Uterus (tissue), 4 donors: Measurements from ENCODE around the gene WWP2. TPM values are rescaled to one million over a fixed set of nuclear protein-coding genes. Genes with fewer than 3 reads are reported as not detected.
"Not testable (repeated sequence)": the region's sequence is repeated elsewhere in the genome, so short reads cannot be mapped to it uniquely, and the experiment has no call there.

Experiments used
- DNase-seq, 2 donors: peaks; one replicate each; pipeline ENCODE4 v3.0.0-alpha.2; 2019 to 2020
- H3K27ac ChIP-seq, 2 donors: fragments of 200-600 bp; sonication (generic); 1 replicate in 1 of 2; 2 replicates in 1 of 2; pipeline ENCODE4 v1.5.1; 2016 to 2018
- H3K27me3 ChIP-seq, 2 donors: fragments of 200-600 bp; sonication (generic); one replicate each; pipeline ENCODE4 v1.5.1; 2018 to 2019; ENCODE audit warnings: control low read depth in 1 of 2
- H3K36me3 ChIP-seq, 2 donors: fragments of 200-600 bp; sonication (generic); one replicate each; pipeline ENCODE4 v1.5.1; 2019; ENCODE audit warnings: control low read depth in 1 of 2
- H3K4me1 ChIP-seq, 2 donors: fragments of 200-600 bp; sonication (generic); one replicate each; pipeline ENCODE4 v1.5.1; 2018 to 2019; ENCODE audit warnings: control low read depth in 1 of 2
- H3K4me3 ChIP-seq, 2 donors: fragments of 200-600 bp; sonication (generic); 1 replicate in 1 of 2; 2 replicates in 1 of 2; pipeline ENCODE4 v1.5.1; 2018 to 2019; ENCODE audit warnings: mild to moderate bottlenecking in 1 of 2
- H3K9me3 ChIP-seq, 2 donors: fragments of 200-600 bp; sonication (generic); one replicate each; pipeline ENCODE4 v1.5.1; 2019; ENCODE audit warnings: control low read depth in 1 of 2
- POLR2A ChIP-seq, 2 donors: fragments of 450-650 bp; IDR thresholded peaks; one replicate each; pipeline ENCODE4 v1.6.1; 2016; ENCODE audit warnings: antibody characterized with exemption in 2 of 2, mild to moderate bottlenecking in 1 of 2, moderate library complexity in 1 of 2
- intact Hi-C: fragments of 100-400 bp; cut with DNase I; formaldehyde crosslinking; loops from one replicate; pipeline ENCODE4 v1.15.1; 2023; ENCODE audit warnings: low total_unique reads
- total RNA-seq, 4 donors: library from RNA; depleted of rRNA in 3 of 4; stranded (reverse); fragments of >200 nt in 3 of 4; gene quantifications; one replicate each; pipeline versions ENCODE4 v1.1.0 to v1.2.4, GENCODE V29; 2014 to 2023
- TF ChIP-seq, protein P1 (sequence below), 4 experiments: fragments of 200-600 bp in 2 of 4; fragments of 450-650 bp in 2 of 4; sonication (generic) in 2 of 4; IDR thresholded peaks; one replicate each; pipeline ENCODE4 v1.5.1; 2016 to 2019; ENCODE audit warnings: antibody characterized with exemption in 4 of 4, mild to moderate bottlenecking in 2 of 4, moderate library complexity in 1 of 4
- donor health status: DM: yes; HTN: yes; CAD: no.

The WWP2 gene
- total RNA-seq, 4 donors from 2014 or later = 12.8 to 57.9 (median 32.4) TPM

DNA sequence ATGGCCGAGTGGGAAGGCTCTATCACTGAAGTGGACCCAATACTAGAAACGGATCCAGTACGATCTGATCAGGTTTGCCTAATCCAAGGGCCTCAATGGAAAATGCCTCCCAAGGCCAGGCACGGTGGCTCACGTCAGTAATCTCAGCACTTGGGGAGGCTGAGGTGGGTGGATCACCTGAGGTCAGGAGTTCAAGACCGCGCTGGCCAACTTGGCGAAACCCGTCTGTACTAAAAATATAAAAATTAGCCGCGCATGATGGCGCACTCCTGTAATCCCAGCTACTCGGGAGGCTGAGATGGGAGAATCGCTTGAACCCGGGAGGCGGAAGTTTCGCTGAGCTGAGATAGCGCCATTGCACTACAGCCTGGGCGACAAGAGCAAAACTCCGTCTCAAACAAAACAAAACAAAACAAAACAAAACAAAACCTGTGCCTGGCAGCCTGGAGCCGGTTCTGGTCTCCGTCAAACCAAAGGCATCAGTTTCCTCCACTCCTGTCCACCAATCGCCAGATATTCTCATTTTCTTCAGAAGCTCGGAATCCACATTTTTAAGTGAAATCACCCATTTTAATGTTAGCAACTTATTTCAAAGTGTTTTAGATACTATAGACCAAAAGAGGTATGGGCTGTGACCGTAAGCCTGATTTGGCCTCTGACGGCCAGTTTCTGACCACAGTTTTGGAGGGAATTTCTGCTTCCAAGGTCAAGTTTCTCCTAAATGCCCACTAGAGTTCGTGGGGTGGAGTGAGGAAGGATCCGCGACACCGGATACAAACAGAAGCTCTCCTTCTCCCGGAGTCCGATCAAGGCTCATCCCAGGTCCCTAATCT is 36.4 kb upstream of the WWP2 start:
- Histone ChIP-seq H3K4me3 (peak overlapping the region; percentile 35 to 45), H3K9me3 (no peaks in the 10 kb centered on the region), H3K36me3 (no peaks in the 10 kb centered on the region), H3K4me1 (peaks cover 0 to 5% of the 10 kb centered on the region in 2 donors), H3K27me3 (no peaks in the 10 kb centered on the region), H3K27ac (peak overlapping the region; percentile 76 to 79)
- TF ChIP-seq, protein P1, sequence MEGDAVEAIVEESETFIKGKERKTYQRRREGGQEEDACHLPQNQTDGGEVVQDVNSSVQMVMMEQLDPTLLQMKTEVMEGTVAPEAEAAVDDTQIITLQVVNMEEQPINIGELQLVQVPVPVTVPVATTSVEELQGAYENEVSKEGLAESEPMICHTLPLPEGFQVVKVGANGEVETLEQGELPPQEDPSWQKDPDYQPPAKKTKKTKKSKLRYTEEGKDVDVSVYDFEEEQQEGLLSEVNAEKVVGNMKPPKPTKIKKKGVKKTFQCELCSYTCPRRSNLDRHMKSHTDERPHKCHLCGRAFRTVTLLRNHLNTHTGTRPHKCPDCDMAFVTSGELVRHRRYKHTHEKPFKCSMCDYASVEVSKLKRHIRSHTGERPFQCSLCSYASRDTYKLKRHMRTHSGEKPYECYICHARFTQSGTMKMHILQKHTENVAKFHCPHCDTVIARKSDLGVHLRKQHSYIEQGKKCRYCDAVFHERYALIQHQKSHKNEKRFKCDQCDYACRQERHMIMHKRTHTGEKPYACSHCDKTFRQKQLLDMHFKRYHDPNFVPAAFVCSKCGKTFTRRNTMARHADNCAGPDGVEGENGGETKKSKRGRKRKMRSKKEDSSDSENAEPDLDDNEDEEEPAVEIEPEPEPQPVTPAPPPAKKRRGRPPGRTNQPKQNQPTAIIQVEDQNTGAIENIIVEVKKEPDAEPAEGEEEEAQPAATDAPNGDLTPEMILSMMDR (IDR thresholded peaks at IDR 0.05) = no peak
- no peak for TF ChIP-seq POLR2A (IDR thresholded peaks at IDR 0.05)
- DNase-seq = no peak
- intact Hi-C loops = no loop called here

DNA sequence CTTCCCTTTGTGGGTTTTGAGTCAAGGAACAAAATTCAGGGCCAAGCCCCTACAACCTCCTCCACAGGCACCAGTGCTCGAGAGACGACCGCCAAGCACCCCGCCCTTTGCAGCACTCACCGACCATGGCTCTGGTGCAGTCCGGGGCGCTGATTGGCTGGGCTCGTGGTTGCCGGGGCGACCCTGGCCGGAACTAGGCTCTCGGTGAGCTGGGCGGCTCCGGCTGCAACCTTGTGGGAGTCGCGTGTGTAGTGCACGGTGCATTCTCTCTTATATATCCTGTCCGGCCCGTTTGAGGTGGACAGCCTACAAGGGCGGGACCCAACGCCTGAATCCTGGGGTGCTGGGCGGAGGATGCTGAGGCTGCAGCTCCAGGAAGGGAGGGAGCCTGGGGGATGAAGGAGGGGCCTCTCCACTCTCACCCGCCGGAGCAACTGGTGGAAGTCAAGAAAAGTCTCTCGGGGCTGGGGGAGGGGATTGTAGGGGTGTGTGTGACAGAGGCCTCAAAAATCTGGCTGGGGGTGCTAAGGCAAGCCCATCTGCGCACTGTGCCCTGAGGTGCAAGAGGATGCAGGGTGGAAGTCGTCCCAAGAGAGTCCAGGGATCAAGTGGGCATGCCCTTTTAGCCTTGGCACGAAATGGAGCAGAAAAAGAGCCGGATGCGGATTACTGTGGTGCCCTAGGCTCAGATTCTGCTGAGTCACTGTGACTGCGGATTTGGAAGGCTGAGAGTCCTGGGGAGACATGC is 35.6 kb upstream of the WWP2 start, which contains the start of gene NQO1:
Gene NQO1 (minus strand): TSS at position 248 of the 748 bp plus-strand sequence. CDS start 121 bp downstream, at position 127.
- Histone ChIP-seq H3K4me1 (peaks cover 0 to 5% of the 10 kb centered on the region in 2 donors), H3K27ac (peak within 1 kb of the TSS; percentile 76 to 79), H3K36me3 (no peaks in the 10 kb centered on the region), H3K4me3 (peak within 1 kb of the TSS; percentile 35 to 45), H3K27me3 (no peaks in the 10 kb centered on the region), H3K9me3 (no peaks in the 10 kb centered on the region)
- peak in 1 of 2 donors; percentile 39 for TF ChIP-seq POLR2A (IDR thresholded peaks at IDR 0.05)
- TF ChIP-seq, protein P1 (IDR thresholded peaks at IDR 0.05) = no peak
- peak; percentile 91 for DNase-seq
- intact Hi-C loops = no loop called here

DNA sequence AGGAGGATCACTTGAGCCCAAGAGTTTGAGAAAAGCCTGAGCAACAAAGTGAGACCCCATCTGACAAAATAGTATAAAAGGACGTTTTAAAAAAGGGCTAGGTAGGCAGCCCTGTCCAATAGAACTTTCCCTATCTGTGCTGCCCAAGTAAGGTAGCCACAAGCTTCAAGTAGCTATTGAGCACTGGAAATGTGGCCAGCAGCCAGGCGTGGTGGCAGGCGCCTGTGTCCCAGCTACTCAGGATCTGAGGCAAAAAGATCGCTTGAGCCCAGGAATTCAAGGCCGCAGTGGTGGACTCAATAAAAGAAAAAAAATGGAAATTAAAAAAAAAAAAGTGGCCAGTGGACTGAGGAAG is 34.2 kb upstream of the WWP2 start:
- Histone ChIP-seq H3K27me3 (no peaks in the 10 kb centered on the region), H3K4me3 (no peak overlapping the region), H3K36me3 (no peaks in the 10 kb centered on the region), H3K4me1 (peaks cover 0 to 5% of the 10 kb centered on the region in 2 donors), H3K27ac (peak overlapping the region in 1 of 2 donors; percentile 76), H3K9me3 (no peaks in the 10 kb centered on the region)
- no peak for TF ChIP-seq POLR2A (IDR thresholded peaks at IDR 0.05)
- TF ChIP-seq, protein P1 (IDR thresholded peaks at IDR 0.05) = no peak
- DNase-seq = no peak
- intact Hi-C loops = no loop called here

DNA sequence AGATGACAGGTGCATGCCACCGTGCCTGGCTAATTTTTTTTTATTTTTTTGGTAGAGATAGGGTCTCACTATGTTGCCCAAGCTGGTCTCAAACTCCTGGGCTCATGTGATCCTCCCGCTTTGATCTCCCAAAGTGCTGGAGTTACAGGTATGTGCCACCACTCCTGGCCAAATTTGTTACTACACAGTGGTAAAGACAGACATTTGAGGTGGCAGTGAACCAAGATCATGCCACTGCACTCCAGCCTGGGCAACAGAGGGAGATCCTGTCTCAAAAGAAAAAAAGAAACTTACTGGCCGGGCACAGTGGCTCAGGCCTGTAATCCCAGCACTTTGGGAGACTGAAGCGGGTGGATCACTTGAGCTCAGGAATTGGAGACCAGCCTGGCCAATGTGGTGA is 33.1 kb upstream of the WWP2 start:
- DNase-seq, H3K27ac ChIP-seq, H3K4me3 ChIP-seq, H3K27me3 ChIP-seq, intact Hi-C loops, H3K36me3 ChIP-seq, H3K9me3 ChIP-seq, H3K4me1 ChIP-seq: not testable (repeated sequence)

DNA sequence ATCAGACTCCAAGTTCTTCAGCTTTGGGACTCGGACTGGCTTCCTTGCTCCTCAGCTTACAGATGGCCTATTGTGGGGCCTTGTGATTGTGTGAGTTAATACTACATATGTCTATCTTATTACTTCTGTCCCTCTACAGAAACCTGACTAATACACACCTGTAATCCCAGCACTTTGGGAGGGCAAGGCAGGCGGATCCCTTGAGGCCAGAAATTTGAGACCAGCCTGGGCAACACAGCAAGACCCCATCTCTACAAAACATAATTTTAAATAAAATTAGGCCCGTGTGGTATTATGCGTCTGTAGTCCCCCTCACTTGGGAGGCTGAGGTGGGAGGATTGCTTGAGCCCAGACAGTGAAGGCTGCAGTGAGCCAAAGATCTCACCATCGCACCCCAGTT is 30.9 kb upstream of the WWP2 start:
- H3K27me3 ChIP-seq, H3K4me3 ChIP-seq, DNase-seq, intact Hi-C loops, H3K36me3 ChIP-seq, H3K27ac ChIP-seq, H3K9me3 ChIP-seq, H3K4me1 ChIP-seq: not testable (repeated sequence)

DNA sequence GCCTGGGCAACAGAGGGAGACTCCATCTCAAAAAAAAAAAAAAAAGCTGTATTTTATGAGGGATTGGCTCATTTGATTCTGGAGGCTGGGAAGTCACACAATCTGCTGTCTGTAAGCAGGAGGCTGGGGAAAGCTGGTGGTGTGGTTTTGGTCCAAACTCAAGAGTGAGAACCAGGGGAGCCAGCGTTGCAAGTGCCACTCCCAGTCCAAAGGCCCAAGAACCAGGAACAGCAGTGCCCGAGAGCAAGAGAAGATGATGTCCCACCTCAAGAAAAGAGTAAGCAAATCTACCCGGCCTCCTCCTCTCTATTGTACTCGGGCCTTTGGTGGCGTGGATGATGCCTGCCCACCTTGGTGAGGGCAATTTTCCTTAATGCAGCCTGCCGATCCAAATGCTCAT is 30.0 kb upstream of the WWP2 start:
- Histone ChIP-seq H3K36me3 (no peaks in the 10 kb centered on the region), H3K27me3 (no peaks in the 10 kb centered on the region), H3K4me1 (peaks cover 0 to under 1% of the 10 kb centered on the region in 2 donors), H3K4me3 (no peak overlapping the region), H3K27ac (no peak overlapping the region), H3K9me3 (no peaks in the 10 kb centered on the region)
- no peak for DNase-seq
- no peak for TF ChIP-seq POLR2A (IDR thresholded peaks at IDR 0.05)
- TF ChIP-seq, protein P1 (IDR thresholded peaks at IDR 0.05) = no peak
- intact Hi-C loops = no loop called here
